NK-92 (cell line): ENCODE data around the gene RERE.
"Not testable (repeated sequence)": the region's sequence is repeated elsewhere in the genome, so short reads cannot be mapped to it uniquely, and the experiment has no call there.

Source experiments
- DNase-seq: peaks from one replicate; lab custom pipeline; 2025; ENCODE audit not compliant: unreplicated experiment; lab: John Stamatoyannopoulos, UW

Gene RERE

DNA sequence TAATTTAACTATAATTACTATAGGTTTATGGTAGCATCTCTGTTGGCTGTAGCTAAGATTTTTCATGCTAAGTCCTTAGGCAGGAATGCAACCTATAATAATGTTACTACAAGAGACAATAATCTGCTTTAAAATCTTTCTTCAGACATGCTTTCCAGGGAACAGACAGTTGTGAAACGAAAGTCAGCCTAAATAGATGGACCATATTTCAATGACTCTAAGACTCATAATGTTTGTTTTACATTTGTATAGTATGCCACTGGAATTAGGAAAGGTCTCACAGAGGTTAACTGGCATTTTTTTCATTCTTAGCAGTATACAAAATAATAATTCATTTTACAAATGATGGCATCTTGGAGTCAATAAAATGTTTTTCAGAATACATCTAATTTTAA, 8.1 kb downstream of the RERE start:
- DNase-seq, result no peak

- DNase-seq, result no peak
Observed at GRCh38 chr1:8807004-8807403, 10.4 kb downstream of the RERE start.

DNA sequence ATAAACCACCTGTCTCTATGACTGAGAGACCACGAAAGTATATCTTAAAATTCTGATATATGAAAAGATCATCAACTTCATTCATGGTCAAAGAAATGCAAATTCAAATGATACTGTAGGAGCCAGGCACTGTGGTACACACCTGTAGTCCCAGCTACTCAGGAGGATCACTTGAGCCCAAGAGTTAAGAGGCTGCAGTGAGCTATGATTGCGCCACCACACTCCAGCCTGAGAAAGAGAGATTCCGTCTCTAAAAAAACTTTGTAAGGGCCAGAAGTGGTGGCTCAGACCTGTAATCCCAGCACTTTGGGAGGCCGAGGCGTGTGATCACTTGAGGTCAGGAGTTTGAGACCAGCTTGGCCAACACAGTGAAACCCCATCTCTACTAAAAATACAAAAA, 17.0 kb downstream of the RERE start:
- no peak for DNase-seq

GRCh38 chr1:8797216-8797615, 20.2 kb downstream of the RERE start:
- DNase-seq, result no peak

- no peak for DNase-seq
Observed at GRCh38 chr1:8796812-8797211, 20.6 kb downstream of the RERE start.

DNA sequence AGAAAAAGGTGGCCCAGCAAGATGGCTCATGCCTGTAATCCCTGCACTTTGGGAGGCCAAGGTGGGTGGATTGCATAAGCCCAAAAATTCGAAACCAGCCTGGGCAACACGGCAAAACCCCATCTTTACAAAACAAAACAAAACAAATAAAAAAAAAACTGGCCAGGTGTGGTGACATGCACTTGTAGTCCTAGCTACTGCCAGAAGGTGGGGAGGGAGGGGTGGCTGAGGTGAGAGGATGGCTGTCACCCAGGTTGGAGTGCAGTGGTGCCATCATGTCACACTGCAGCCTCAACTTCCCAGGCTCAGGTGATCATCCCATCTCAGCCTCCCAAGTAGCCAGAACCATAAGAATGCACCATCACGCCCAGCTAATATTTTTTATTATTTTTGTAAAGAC, 22.8 kb downstream of the RERE start:
- no peak for DNase-seq

GRCh38 chr1:8791819-8792218, 25.6 kb downstream of the RERE start:
- DNase-seq, result no peak

DNA sequence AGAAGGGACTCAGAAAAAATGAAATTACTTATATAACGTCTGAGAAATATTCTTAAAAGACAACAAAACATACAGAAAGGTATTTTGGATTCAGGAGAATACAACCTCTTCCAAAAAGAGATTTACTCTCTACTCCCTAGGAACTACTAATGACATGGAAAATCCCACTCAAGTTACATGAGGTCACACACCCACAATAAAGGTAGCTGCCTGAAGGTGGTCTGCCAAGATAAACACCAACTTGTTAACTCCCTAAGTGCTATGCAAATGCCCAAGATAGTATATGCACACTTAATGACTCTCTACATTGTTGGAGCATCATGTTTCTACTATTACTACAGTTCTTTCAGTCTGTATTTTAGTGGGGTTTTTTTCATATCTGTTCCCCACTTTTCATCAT, 26.5 kb downstream of the RERE start:
- DNase-seq, result no peak

GRCh38 chr1:8790478-8790877, 27.0 kb downstream of the RERE start:
- no peak for DNase-seq

DNA sequence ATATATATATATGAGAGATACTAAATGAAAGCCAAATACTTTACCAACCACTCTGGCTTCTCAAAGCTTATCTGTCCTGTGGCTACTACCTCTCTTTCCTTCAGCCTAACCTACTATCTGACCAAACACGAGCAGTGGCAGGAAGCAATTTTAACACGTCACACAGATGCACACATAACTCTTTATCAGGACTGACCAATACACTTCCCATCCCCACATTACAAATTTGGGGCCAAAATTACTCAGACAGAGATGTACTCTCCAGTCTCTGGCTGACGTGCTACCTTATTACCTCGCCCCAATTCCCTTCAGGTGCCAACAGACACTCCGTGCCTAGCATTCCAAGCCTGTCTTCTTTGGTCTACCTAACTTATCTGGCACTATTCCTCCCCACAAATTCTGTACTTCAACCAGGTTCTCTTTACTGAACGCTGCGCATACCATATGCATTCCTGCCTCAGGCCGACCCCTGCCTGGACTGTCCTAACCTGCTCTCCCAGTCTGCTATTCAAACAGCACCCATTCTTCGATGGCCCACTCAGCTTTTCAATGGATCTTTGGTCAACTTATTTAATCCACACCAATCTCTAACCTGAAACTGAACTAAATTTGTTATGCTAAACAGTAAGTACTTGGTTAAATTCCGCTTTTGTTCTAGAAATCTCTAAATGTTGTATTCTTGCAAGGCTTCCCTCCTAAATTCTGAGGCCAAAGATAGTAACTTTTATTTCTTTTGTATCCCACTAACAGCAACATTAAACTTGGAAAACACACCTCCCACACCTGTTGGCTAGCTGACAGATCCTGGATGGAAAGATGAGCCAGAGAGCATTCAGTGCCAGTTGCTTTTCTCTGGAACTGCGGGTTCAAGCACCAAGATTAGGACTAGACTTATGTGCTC, 27.9 kb downstream of the RERE start:
- DNase-seq, result no peak

DNA sequence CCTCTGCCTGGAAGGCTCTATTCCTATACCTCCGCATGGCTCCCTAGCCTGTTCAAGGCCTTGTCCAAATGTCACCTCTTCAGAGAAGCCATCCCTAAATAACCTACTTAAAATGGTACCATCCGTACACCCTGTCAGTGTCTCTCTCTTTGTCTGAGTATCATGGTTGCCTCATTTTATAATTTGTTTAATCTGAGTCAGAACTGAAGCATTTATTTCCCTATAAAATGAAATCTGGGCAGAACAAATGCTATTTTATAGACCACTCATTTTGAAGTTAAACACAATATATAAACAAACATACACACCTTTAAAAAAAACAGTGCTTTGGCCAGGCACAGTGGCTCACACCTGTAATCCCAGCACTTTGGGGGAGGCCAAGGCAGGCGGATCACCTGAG, 30.2 kb downstream of the RERE start:
- DNase-seq, result no peak

- DNase-seq, result not testable (repeated sequence)
Observed at GRCh38 chr1:8786204-8786603, 31.2 kb downstream of the RERE start.

GRCh38 chr1:8782955-8783354, 34.5 kb downstream of the RERE start:
- no peak for DNase-seq

- DNase-seq, result no peak
Observed at GRCh38 chr1:8782001-8782620, 35.3 kb downstream of the RERE start.

GRCh38 chr1:8780405-8780804, 37.0 kb downstream of the RERE start:
- no peak for DNase-seq

GRCh38 chr1:8777867-8778266, 39.6 kb downstream of the RERE start:
- DNase-seq, result no peak

- no peak for DNase-seq
Observed at GRCh38 chr1:8776104-8776503, 41.3 kb downstream of the RERE start.

GRCh38 chr1:8767006-8767405, 50.4 kb downstream of the RERE start:
- no peak for DNase-seq

DNA sequence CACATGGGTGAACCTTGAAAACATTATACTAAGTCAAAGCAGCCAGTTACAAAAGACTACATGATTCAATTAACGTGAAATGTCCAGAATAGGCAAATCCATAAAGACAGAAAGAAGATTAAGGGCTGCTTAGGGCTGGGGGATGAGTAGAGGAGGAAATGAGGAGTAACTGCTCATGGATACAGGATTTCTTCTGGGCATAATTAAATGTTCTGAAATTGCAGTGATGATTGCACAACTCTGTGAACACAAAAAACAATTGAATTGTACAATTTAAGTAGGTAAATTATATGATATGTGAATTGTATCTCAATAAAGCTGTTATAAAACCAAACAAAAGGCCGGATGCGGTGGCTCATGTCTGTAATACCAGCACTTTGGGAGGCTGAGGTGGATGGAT, 52.2 kb downstream of the RERE start:
- DNase-seq, result no peak

DNA sequence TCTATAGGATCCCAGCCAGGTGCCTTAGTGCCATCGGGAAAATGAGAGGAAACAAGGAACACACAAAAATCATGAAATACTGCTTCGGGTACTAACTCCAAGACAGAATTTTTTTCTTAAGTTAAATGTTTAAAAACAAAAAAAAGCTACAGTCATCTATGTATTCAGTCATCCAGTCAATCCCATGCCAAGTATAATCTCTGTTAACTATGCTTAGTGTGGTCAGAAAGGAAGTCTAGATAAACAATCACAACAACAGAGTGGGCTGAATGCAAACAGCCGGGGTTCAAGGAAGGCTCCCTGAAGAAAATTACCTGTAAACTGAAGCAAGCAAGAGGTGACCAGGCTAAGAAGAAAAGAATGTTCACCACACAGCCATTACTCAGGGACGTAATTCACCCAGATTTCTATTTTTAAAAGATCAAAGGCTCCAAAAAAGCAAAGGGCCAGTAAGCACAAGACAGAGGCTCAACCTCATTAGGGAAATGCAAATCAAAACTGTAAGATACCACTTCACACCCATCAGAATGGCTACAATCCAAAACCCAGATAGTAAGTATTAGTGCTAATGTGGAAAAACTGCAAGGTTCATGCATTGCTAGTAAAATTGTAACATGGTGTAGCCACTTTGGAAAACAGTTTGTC, 53.0 kb downstream of the RERE start:
- no peak for DNase-seq

- no peak for DNase-seq
Observed at GRCh38 chr1:8763888-8764287, 53.6 kb downstream of the RERE start.

- DNase-seq, result no peak
Observed at GRCh38 chr1:8754993-8755392, 62.4 kb downstream of the RERE start.
